Measurements from ENCODE around the gene ADAP1. TPM values are rescaled to one million over a fixed set of nuclear protein-coding genes. Genes with fewer than 3 reads are reported as not detected.
A peak's percentile ranks its signal among the peaks of the same experiment; 100 is the strongest.
"Not testable (repeated sequence)": the region's sequence is repeated elsewhere in the genome, so short reads cannot be mapped to it uniquely, and the experiment has no call there.

ADAP1 gene
- total and polyA plus RNA-seq, 9 donors, result 0.52 to 16.4 (median 3.5) TPM

DNA sequence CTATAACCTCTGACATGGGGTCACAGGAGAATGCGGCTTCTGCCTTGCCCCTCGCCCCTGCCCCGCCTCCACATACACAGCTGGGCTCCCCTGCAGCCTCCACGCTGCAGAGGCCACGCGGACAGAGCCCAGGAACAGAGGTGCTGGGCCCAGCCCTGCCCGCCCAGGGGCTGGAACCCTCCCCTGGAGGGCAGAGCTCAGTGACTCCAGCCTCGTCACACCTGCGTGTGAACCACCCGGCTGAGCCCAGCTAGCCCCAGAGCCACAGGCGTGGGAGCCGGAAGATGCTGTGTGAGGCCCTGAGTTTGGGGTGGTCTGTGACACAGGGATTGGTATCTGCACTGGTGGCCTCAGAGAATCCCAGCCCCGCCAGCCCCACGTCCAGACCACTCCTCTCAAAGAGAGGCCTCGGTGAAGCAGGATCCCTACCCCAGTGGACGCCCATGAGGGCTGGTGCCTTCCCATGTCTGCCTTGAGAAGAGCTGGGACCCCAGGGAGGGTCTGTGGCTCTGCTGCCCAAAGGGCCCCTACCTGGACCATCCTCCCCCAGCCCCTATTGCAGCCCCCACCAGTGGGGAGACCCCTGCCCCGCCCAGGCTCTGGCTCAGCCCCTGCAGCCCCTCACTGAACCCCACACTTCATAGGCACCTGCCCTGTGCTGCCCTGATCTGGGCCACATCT, 8.1 kb upstream of the ADAP1 start:
- no peaks in the 10 kb centered on the region for H3K9me3 ChIP-seq
- 62 to 74% (median 73%) methylated on average over 16 to 17 of the region's 17 CpGs for WGBS, 3 donors
- intact Hi-C loops (cut with DNase I), result no loop called here
- H3K4me1 ChIP-seq (ENCODE audit: insufficient read depth), result peaks cover 16% of the 10 kb centered on the region
- H3K4me3 ChIP-seq, result no peak overlapping the region
- no peaks in the 10 kb centered on the region for H3K27me3 ChIP-seq
- no peak overlapping the region for H3K27ac ChIP-seq
- H3K36me3 ChIP-seq, result no peaks in the 10 kb centered on the region
- DNase-seq, result peak in 2 of 5 donors; percentile 24 to 36
- TF ChIP-seq EP300 (IDR thresholded peaks at IDR 0.05) (no peak), POLR2A (IDR thresholded peaks at IDR 0.05) (no peak)
- TF ChIP-seq, protein P1, sequence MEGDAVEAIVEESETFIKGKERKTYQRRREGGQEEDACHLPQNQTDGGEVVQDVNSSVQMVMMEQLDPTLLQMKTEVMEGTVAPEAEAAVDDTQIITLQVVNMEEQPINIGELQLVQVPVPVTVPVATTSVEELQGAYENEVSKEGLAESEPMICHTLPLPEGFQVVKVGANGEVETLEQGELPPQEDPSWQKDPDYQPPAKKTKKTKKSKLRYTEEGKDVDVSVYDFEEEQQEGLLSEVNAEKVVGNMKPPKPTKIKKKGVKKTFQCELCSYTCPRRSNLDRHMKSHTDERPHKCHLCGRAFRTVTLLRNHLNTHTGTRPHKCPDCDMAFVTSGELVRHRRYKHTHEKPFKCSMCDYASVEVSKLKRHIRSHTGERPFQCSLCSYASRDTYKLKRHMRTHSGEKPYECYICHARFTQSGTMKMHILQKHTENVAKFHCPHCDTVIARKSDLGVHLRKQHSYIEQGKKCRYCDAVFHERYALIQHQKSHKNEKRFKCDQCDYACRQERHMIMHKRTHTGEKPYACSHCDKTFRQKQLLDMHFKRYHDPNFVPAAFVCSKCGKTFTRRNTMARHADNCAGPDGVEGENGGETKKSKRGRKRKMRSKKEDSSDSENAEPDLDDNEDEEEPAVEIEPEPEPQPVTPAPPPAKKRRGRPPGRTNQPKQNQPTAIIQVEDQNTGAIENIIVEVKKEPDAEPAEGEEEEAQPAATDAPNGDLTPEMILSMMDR (IDR thresholded peaks at IDR 0.05), result no peak

DNA sequence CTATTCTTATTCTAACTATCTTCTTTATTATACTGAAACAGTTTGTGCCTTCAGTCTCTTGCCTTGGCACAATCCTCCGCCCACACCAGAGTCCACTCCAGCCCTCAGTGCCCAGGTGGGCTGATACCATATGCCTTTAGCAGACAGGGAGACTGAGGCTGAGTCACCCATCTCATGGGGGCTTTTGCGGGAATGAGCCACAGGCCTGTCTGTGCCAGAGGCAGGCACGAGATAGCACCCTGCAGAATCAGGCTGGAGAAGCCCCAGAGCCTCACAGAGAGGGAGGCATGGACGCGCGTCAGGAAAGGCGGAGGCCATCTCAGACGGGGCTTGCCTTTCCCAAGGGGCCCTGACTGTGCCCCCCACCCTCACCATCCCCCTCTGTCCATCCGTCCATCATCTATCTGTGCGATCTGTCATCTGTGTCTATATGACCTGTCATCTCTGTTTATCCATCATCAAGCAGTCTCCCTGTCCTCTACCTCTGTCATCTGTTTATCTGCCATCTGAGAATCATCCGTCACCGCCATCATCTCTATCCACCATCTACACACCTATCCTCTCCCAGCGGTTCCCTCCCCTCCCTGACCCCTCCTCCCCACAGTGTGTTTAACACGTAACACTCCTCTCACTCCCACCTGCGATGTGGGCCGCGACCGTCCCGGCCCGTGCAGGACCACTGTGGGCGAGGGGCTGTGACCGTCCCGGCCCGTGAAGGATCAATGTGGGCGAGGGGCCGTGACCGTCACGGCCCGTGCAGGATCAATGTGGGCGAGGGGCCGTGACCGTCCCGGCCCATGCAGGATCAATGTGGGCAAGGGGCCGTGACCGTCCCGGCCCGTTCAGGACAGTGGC, 7.3 kb upstream of the ADAP1 start:
- Histone ChIP-seq H3K4me3 (no peak overlapping the region), H3K27me3 (no peaks in the 10 kb centered on the region), H3K27ac (no peak overlapping the region), H3K4me1 (ENCODE audit: insufficient read depth) (peaks cover 16% of the 10 kb centered on the region), H3K36me3 (no peaks in the 10 kb centered on the region), H3K9me3 (no peaks in the 10 kb centered on the region)
- intact Hi-C loops (cut with DNase I), result no loop called here
- DNase-seq, result peak in 2 of 5 donors; percentile 19 to 37
- TF ChIP-seq, protein P1 (IDR thresholded peaks at IDR 0.05), result no peak
- TF ChIP-seq EP300 (IDR thresholded peaks at IDR 0.05) (no peak), POLR2A (IDR thresholded peaks at IDR 0.05) (no peak)
- WGBS, 3 donors, result 70 to 83% (median 82%) methylated on average over 37 of the region's 37 CpGs

DNA sequence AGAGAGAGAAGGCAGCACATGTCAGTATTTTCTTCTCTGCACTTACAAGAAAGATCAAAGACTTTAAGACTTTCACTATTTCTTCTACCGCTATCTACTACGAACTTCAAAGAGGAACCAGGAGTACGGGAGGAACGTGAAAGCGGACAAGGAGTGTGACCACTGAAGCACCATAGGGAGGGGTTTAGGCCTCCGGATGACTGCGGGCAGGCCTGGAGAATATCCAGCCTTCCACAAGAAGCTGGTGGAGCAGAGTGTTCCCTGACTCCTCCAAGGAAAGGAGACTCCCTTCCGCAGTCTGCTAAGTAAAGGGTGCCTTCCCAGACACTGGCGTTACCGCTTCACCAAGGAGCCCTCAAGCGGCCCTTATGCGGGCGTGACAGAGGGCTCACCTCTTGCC, 6.5 kb upstream of the ADAP1 start:
- H3K36me3 ChIP-seq; H3K9me3 ChIP-seq; H3K27ac ChIP-seq; intact Hi-C loops (cut with DNase I); H3K27me3 ChIP-seq; H3K4me3 ChIP-seq: not testable (repeated sequence)
- H3K4me1 ChIP-seq (ENCODE audit: insufficient read depth), result peaks cover 16% of the 10 kb centered on the region
- WGBS, 3 donors, result 20 to 24% (median 23%) methylated on average over 13 of the region's 13 CpGs
- peak in 3 of 5 donors; percentile 18 to 77 (median 55) for DNase-seq

DNA sequence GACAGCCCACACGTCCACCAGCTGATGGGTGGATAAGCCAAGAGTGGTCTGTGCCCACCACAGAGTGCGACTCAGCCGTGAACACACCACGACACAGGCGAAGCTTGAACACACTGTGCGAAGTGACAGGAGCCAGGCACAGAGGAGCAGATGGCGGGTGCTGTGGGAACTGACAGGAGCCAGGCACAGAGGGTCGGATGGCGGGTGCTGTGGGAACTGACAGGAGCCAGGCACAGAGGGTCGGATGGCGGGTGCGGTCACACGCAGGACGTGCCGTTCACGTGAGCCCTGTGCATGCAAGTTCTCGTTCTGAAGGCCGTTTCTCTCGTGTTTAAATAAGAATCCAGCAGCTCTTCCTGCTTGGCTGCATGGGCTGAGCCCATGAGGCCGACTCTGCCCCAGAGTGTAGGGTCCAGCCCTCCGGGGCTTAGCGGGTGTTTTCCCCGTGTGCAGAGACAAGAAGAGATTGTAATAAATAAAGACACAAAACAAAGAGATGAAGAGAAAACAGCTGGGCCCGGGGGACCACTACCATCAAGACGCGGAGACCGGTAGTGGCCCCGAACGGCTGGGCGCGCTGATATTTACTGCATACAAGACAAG, 5.9 kb upstream of the ADAP1 start:
- TF ChIP-seq POLR2A (IDR thresholded peaks at IDR 0.05) (no peak), EP300 (IDR thresholded peaks at IDR 0.05) (no peak)
- TF ChIP-seq, protein P1 (IDR thresholded peaks at IDR 0.05), result no peak
- no peaks in the 10 kb centered on the region for H3K27me3 ChIP-seq
- no peaks in the 10 kb centered on the region for H3K9me3 ChIP-seq
- H3K36me3 ChIP-seq, result no peaks in the 10 kb centered on the region
- peak in 2 of 5 donors; percentile 13 to 47 for DNase-seq
- intact Hi-C loops (cut with DNase I), result no loop called here
- WGBS, 3 donors, result 46 to 65% (median 64%) methylated on average over 31 of the region's 31 CpGs
- H3K27ac ChIP-seq, result no peak overlapping the region
- peaks cover 11% of the 10 kb centered on the region for H3K4me1 ChIP-seq (ENCODE audit: insufficient read depth)
- H3K4me3 ChIP-seq, result no peak overlapping the region

DNA sequence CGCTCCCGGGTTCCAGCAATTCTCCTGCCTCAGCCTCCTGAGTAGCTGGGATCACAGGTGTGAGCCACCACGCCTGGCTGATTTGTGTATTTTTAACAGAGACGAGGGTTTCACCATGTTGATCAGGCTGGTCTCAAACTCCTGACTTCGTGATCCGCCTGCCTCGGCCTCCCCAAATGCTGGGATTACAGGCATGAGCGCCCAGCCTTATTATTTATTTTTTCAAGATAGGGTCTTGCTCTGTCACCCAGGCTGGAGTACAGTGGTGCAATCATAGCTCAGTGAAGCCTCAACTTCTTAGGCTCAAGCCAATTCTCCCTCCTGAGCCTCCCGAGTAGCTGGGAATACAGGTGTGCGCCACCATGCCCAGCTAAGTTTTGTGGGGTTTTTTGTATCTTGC, 5.3 kb upstream of the ADAP1 start:
- intact Hi-C loops (cut with DNase I); DNase-seq; H3K4me1 ChIP-seq (ENCODE audit: insufficient read depth); H3K27me3 ChIP-seq; H3K4me3 ChIP-seq; H3K36me3 ChIP-seq; H3K27ac ChIP-seq; H3K9me3 ChIP-seq: not testable (repeated sequence)
- 91 to 100% (median 96%) methylated on average over 10 of the region's 10 CpGs for WGBS, 3 donors
